H1 (cell line): Measurements from ENCODE around the gene OLAH. TPM values are rescaled to one million over a fixed set of nuclear protein-coding genes. Genes with fewer than 3 reads are reported as not detected.
"Not testable (repeated sequence)": the region's sequence is repeated elsewhere in the genome, so short reads cannot be mapped to it uniquely, and the experiment has no call there.

Experiments
- CTCF ChIA-PET: fragments of 300-600 bp; sonication (Branson Sonifier 250); formaldehyde crosslinking; loops from one replicate; lab custom pipeline; 2021; ENCODE audit not compliant: partially characterized antibody; lab: Charles Lee
- POLR2A ChIA-PET: fragments of 300-600 bp; sonication (Branson Sonifier 250); formaldehyde crosslinking; loops from one replicate; lab custom pipeline; 2021; ENCODE audit warnings: inconsistent platforms; ENCODE audit not compliant: partially characterized antibody; lab: Charles Lee
- DNase-seq, 2 experiments: peaks; one replicate each; pipeline versions ENCODE4 v3.0.0 to v3.0.0-alpha.2; 2010 to 2022; ENCODE audit warnings: low spot score in 2 of 2, low read depth in 1 of 2, mixed read lengths in 1 of 2
- FAIRE-seq: peaks from 2 replicates; lab custom pipeline; 2011; peaks lifted over from hg19 to GRCh38; lab: Jason Lieb, UNC
- H2AFZ ChIP-seq: 2 replicates; pipeline ENCODE4 v1.8.1; 2012; ENCODE audit warnings: low read length, inconsistent platforms
- H2AK5ac ChIP-seq: 2 replicates; pipeline ENCODE4 v1.6.1; 2013; ENCODE audit warnings: low read depth, low read length
- H2BK120ac ChIP-seq: replicated peaks from 2 replicates; pipeline ENCODE3; 2013; ENCODE audit warnings: low read depth, low read length, inconsistent platforms
- H2BK12ac ChIP-seq: 2 replicates; pipeline ENCODE4 v1.6.1; 2013; ENCODE audit warnings: low read depth, low read length
- H2BK15ac ChIP-seq: 2 replicates; pipeline ENCODE4 v1.6.1; 2013; ENCODE audit warnings: low read length
- H2BK20ac ChIP-seq: 2 replicates; pipeline ENCODE4 v1.6.1; 2013; ENCODE audit warnings: low read length
- H2BK5ac ChIP-seq: 2 replicates; pipeline ENCODE4 v1.6.1; 2013; ENCODE audit warnings: low read depth, low read length
- H3K14ac ChIP-seq: 2 replicates; pipeline ENCODE4 v1.6.1; 2013; ENCODE audit warnings: inconsistent platforms; ENCODE audit not compliant: insufficient read length
- H3K18ac ChIP-seq: 2 replicates; pipeline ENCODE4 v1.6.1; 2013; ENCODE audit warnings: low read length; ENCODE audit errors: extremely low read depth
- H3K23ac ChIP-seq: 2 replicates; pipeline ENCODE4 v1.6.1; 2013; ENCODE audit warnings: inconsistent platforms; ENCODE audit not compliant: insufficient read length
- H3K23me2 ChIP-seq: 2 replicates; pipeline ENCODE4 v1.6.1; 2013; ENCODE audit warnings: low read depth, low read length
- H3K27ac ChIP-seq: 2 replicates; pipeline ENCODE4 v1.6.1; 2011; ENCODE audit warnings: low read depth, low read length, inconsistent platforms
- H3K27me3 ChIP-seq, 4 experiments: replicated peaks in 1 of 4; 1 replicate in 1 of 4; 2 replicates in 3 of 4; pipeline versions ENCODE4 v1.6.1 to v1.8.1; 2011 to 2013; ENCODE audit warnings: low read length in 3 of 4, mild to moderate bottlenecking in 3 of 4, inconsistent platforms in 2 of 4, mixed read lengths in 2 of 4, moderate library complexity in 1 of 4; ENCODE audit not compliant: control insufficient read depth in 3 of 4, insufficient read depth in 3 of 4; ENCODE audit errors: extremely low read depth in 1 of 4
- H3K36me3 ChIP-seq, 4 experiments: 2 replicates each; pipeline versions ENCODE4 v1.6.1 to v1.8.1; 2011 to 2013; ENCODE audit warnings: mild to moderate bottlenecking in 4 of 4, low read length in 3 of 4, moderate library complexity in 2 of 4, control low read depth in 1 of 4, inconsistent platforms in 1 of 4; ENCODE audit not compliant: insufficient read depth in 4 of 4, control insufficient read depth in 2 of 4
- H3K4ac ChIP-seq: replicated peaks from 2 replicates; pipeline ENCODE3; 2013; ENCODE audit warnings: low read length, low read depth, mixed read lengths, inconsistent platforms; ENCODE audit not compliant: insufficient read length
- H3K4me1 ChIP-seq, 4 experiments: replicated peaks in 1 of 4; 1 replicate in 1 of 4; 2 replicates in 3 of 4; pipeline versions ENCODE4 v1.6.1 to v1.8.1; 2011 to 2013; ENCODE audit warnings: low read length in 3 of 4, inconsistent platforms in 2 of 4, mixed read lengths in 1 of 4; ENCODE audit not compliant: insufficient read depth in 4 of 4, control insufficient read depth in 3 of 4
- H3K4me2 ChIP-seq, 2 experiments: 2 replicates each; pipeline versions ENCODE4 v1.6.1 to v1.8.1; 2011 to 2013; ENCODE audit warnings: low read depth in 2 of 2, low read length in 2 of 2, control low read depth in 1 of 2, inconsistent platforms in 1 of 2, mild to moderate bottlenecking in 1 of 2; ENCODE audit not compliant: insufficient read depth in 1 of 2
- H3K4me3 ChIP-seq, 4 experiments: fragments of 200-600, 300-600 bp in 1 of 4; sonication (generic), shearing (Covaris generic), sonication (Bioruptor Twin) in 1 of 4; 2 replicates each; pipeline versions ENCODE4 v1.5.1 to v1.8.1; 2011 to 2016; ENCODE audit warnings: low read length in 4 of 4, low read depth in 3 of 4, control low read depth in 2 of 4, inconsistent platforms in 2 of 4, mild to moderate bottlenecking in 2 of 4, mixed read lengths in 1 of 4, moderate library complexity in 1 of 4; ENCODE audit not compliant: insufficient read depth in 2 of 4; ENCODE audit errors: extremely low read depth in 1 of 4
- H3K56ac ChIP-seq: replicated peaks from 2 replicates; pipeline ENCODE3; 2013; ENCODE audit warnings: low read depth, mild to moderate bottlenecking, mixed read lengths, low read length, inconsistent platforms; ENCODE audit not compliant: insufficient read length
- H3K79me1 ChIP-seq: 2 replicates; pipeline ENCODE4 v1.6.1; 2013; ENCODE audit warnings: low read depth, low read length, control low read depth
- H3K79me2 ChIP-seq, 2 experiments: 2 replicates each; pipeline versions ENCODE4 v1.6.1 to v1.8.1; 2012 to 2013; ENCODE audit warnings: low read length in 2 of 2, mild to moderate bottlenecking in 2 of 2, inconsistent platforms in 1 of 2; ENCODE audit not compliant: insufficient read depth in 2 of 2, control insufficient read depth in 1 of 2
- H3K9ac ChIP-seq, 4 experiments: replicated peaks in 1 of 4; 1 replicate in 1 of 4; 2 replicates in 3 of 4; pipeline versions ENCODE4 v1.6.1 to v1.8.1; 2011 to 2013; ENCODE audit warnings: low read depth in 3 of 4, low read length in 3 of 4, control low read depth in 2 of 4, mild to moderate bottlenecking in 2 of 4, moderate library complexity in 2 of 4, inconsistent platforms in 1 of 4; ENCODE audit errors: extremely low read depth in 1 of 4
- H3K9me3 ChIP-seq, 2 experiments: 2 replicates each; pipeline versions ENCODE4 v1.6.1 to v1.8.1; 2012 to 2013; ENCODE audit warnings: mild to moderate bottlenecking in 2 of 2, moderate library complexity in 2 of 2, control low read depth in 1 of 2, inconsistent platforms in 1 of 2, low read depth in 1 of 2, low read length in 1 of 2, mixed read lengths in 1 of 2; ENCODE audit not compliant: insufficient read depth in 2 of 2
- H4K20me1 ChIP-seq, 2 experiments: replicated peaks in 1 of 2; 2 replicates each; pipeline versions ENCODE3 to v1.8.1; 2011 to 2013; ENCODE audit warnings: inconsistent platforms in 2 of 2, low read length in 2 of 2, mild to moderate bottlenecking in 1 of 2; ENCODE audit not compliant: insufficient read depth in 2 of 2, control insufficient read depth in 1 of 2
- H4K5ac ChIP-seq: 2 replicates; pipeline ENCODE4 v1.6.1; 2013; ENCODE audit warnings: low read length, low read depth, mixed read lengths, inconsistent platforms; ENCODE audit not compliant: insufficient read length
- H4K8ac ChIP-seq: 2 replicates; pipeline ENCODE4 v1.8.0; 2013; ENCODE audit warnings: mild to moderate bottlenecking, moderate library complexity, low read length, inconsistent platforms; ENCODE audit not compliant: insufficient read depth; ENCODE audit errors: extremely low read depth
- H4K91ac ChIP-seq: replicated peaks from 2 replicates; pipeline ENCODE3; 2013; ENCODE audit warnings: low read length, mixed read lengths, inconsistent platforms; ENCODE audit not compliant: insufficient read length
- WGBS, 2 experiments: shearing (Covaris generic) in 1 of 2; methylation state at CpG; one replicate each; pipeline versions ENCODE4 v1.1.6 to v1.1.7; 2013 to 2015; ENCODE audit warnings: low lambda C conversion rate in 2 of 2, mixed read lengths in 2 of 2, inconsistent platforms in 1 of 2, low coverage in 1 of 2, missing lambda C conversion rate in 1 of 2; ENCODE audit not compliant: insufficient replicate concordance in 2 of 2, insufficient coverage in 1 of 2, insufficient read length in 1 of 2; ENCODE audit errors: extremely low coverage in 1 of 2, missing lambda C conversion rate in 1 of 2; 5-methylcytosine and 5-hydroxymethylcytosine counted together
- polyA plus RNA-seq, 7 experiments: library from polyadenylated mRNA; depleted of rRNA in 3 of 7; stranded (reverse) in 5 of 7; unstranded in 2 of 7; fragments of >200 nt in 5 of 7; fragments of 200-250 nt in 2 of 7; gene quantifications; 1 replicate in 5 of 7; 2 replicates in 1 of 7; 4 replicates in 1 of 7; pipeline versions ENCODE4 v1.2.1 to v1.2.3, GENCODE V29; 2011 to 2013; ENCODE audit warnings: missing spikeins in 2 of 7, mixed read lengths in 2 of 7
- total RNA-seq: library from RNA; stranded (reverse); fragmentation: NEBNext Ultra II Directional; extraction: Animal tissue kit (Norgen Biotek cat#: 25700); gene quantifications from 2 replicates; pipeline ENCODE4 v1.2.1, GENCODE V29; 2021

OLAH gene
- total and polyA plus RNA-seq, 2 of the 8 experiments (the other 6 are each of a cell fraction or from before 2014, with no cell fraction given): not detected

DNA sequence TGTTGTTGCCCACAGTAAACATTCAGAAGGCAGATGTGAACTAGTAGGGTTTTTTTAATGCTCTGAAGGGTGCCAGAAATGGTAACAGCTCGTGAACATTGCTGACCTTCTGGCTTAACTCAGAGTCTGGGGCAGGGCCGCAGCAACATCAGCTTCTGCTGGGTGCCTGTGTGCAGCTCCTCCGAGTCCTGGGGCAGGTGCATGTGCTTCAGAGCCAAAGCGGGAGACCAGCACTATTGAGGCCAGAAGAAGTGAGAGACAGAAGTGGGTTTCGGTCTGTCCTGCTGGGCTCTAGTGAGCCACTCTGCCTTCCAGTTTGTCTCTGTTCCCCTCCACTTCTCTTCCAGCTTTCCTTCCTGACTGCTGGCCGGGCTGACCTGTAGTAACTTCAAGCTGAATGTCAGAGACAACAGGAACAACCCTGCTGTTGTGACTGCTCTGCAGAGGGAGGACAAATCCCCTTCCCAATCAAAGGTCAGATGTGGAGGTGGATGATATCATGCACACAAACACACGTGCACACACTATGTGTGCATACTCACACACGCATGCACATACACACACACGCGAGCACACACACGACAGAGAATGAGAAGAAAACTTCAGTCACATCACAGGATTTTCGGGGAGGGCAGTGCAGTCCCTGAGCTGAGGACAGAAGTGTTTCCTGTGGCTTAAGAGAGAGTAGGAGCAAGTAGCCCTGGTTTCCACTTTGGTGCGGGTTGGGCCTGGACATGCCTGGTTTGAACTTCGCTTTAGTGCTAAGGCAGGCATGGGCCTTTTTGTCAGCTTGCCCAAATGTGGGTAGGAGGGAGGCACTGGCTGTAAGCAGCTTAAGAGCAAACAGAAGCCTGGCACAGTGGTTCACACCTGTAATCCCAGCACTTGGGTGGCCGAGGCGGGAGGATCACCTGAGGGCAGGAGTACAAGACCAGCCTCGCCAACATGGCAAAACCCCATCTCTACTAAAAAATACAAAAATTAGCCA is 19.4 kb upstream of the OLAH start:
- not testable (repeated sequence) for H2BK15ac ChIP-seq, H2AFZ ChIP-seq, H3K79me2 ChIP-seq, H4K8ac ChIP-seq, H3K23ac ChIP-seq, H3K27ac ChIP-seq, H3K9me3 ChIP-seq, H3K79me1 ChIP-seq, H3K9ac ChIP-seq, H3K27me3 ChIP-seq, H2BK12ac ChIP-seq, H3K4ac ChIP-seq, H2BK120ac ChIP-seq, H3K36me3 ChIP-seq, H2AK5ac ChIP-seq, DNase-seq, H4K20me1 ChIP-seq, H2BK20ac ChIP-seq, H3K23me2 ChIP-seq, FAIRE-seq, H4K5ac ChIP-seq, H3K4me1 ChIP-seq, H3K56ac ChIP-seq, H3K4me2 ChIP-seq, H3K4me3 ChIP-seq, H2BK5ac ChIP-seq, H3K18ac ChIP-seq, H3K14ac ChIP-seq, H4K91ac ChIP-seq
- ChIA-PET CTCF (interaction anchor here (1.6 kb wide), 1 partner anchor 52 kb away, joined by 4 read pairs; no protein-coding TSS in a partner anchor), POLR2A (interaction anchor here (0.6 kb wide), 1 partner anchor 32 kb away, joined by 4 read pairs; no protein-coding TSS in a partner anchor)
- 91% methylated on average over 17 of the region's 17 CpGs; no CpG with 5 or more reads in 1 of the 2 experiments for WGBS, 2 experiments
